Breast epithelium (tissue), 4 donors: ENCODE results near the gene CDC42EP4. TPM values are rescaled to one million over a fixed set of nuclear protein-coding genes. Genes with fewer than 3 reads are reported as not detected.
A peak's percentile ranks its signal among the peaks of the same experiment; 100 is the strongest.

Experiments
- DNase-seq, 2 donors: peaks; one replicate each; pipeline ENCODE4 v3.0.0-alpha.2; 2019; ENCODE audit warnings: low spot score in 2 of 2
- H3K27ac ChIP-seq, 2 donors: fragments of 200-600 bp; sonication (generic) in 1 of 2; one replicate each; pipeline ENCODE4 v1.5.1; 2016 to 2019; ENCODE audit warnings: mild to moderate bottlenecking in 1 of 2
- H3K27me3 ChIP-seq, 2 donors: fragments of 200-600 bp; sonication (generic) in 1 of 2; one replicate each; pipeline versions ENCODE4 v1.5.1 to v1.6.0; 2017 to 2019; ENCODE audit warnings: control low read depth in 1 of 2, mild to moderate bottlenecking in 1 of 2
- H3K36me3 ChIP-seq: fragments of 200-600 bp; one replicate; pipeline ENCODE4 v1.5.1; 2019
- H3K4me1 ChIP-seq, 2 donors: fragments of 200-600 bp; sonication (generic); one replicate each; pipeline ENCODE4 v1.5.1; 2016 to 2019; ENCODE audit warnings: control low read depth in 1 of 2
- H3K4me3 ChIP-seq, 3 donors: fragments of 200-600 bp; sonication (generic); 1 replicate in 2 of 3; 2 replicates in 1 of 3; pipeline ENCODE4 v1.5.1; 2016 to 2019; ENCODE audit warnings: mild to moderate bottlenecking in 3 of 3, moderate library complexity in 2 of 3
- H3K9me3 ChIP-seq, 2 donors: fragments of 200-600 bp; sonication (generic) in 1 of 2; one replicate each; pipeline ENCODE4 v1.5.1; 2016 to 2019; ENCODE audit warnings: control low read depth in 1 of 2
- CTCF ChIP-seq, 3 donors: fragments of 450-650 bp; IDR thresholded peaks; one replicate each; pipeline ENCODE4 v1.5.1; 2016 to 2017; ENCODE audit warnings: antibody characterized with exemption in 3 of 3, mild to moderate bottlenecking in 3 of 3, moderate library complexity in 3 of 3
- POLR2A ChIP-seq: fragments of 450-650 bp; IDR thresholded peaks from one replicate; pipeline ENCODE4 v1.6.1; 2016; ENCODE audit warnings: antibody characterized with exemption, mild to moderate bottlenecking, moderate library complexity
- POLR2AphosphoS5 ChIP-seq, 3 donors: sonication (generic); formaldehyde crosslinking; IDR thresholded peaks; one replicate each; pipeline ENCODE4 v1.6.1; 2017; ENCODE audit warnings: antibody characterized with exemption in 3 of 3
- intact Hi-C: fragments of 100-400 bp; cut with DNase I; formaldehyde crosslinking; loops from one replicate; pipeline ENCODE4 v1.15.1; 2023; ENCODE audit warnings: low total_unique reads
- total RNA-seq, 3 donors: library from RNA; depleted of rRNA; stranded (reverse); fragments of >200 nt; gene quantifications; one replicate each; pipeline ENCODE4 v1.1.0, GENCODE V29; 2016

The CDC42EP4 gene
- total RNA-seq, 3 donors from 2014 or later: 71.0 to 141 (median 112) TPM

GRCh38 chr17:73357981-73358380, 46.2 kb upstream of the CDC42EP4 start:
- Histone ChIP-seq H3K27me3 (no peaks in the 10 kb centered on the region), H3K4me3 (no peak overlapping the region), H3K4me1 (peaks cover 6 to 14% of the 10 kb centered on the region in 2 donors), H3K36me3 (no peaks in the 10 kb centered on the region), H3K27ac (peak overlapping the region in 1 of 2 donors; percentile 79), H3K9me3 (no peaks in the 10 kb centered on the region)
- intact Hi-C loops: no loop called here
- no peak for DNase-seq
- no peak for TF ChIP-seq POLR2A
- TF ChIP-seq POLR2AphosphoS5 (IDR thresholded peaks at IDR 0.05): no peak
- no peak for TF ChIP-seq CTCF (IDR thresholded peaks at IDR 0.05)

GRCh38 chr17:73357318-73357717, 45.5 kb upstream of the CDC42EP4 start:
- intact Hi-C loops: no loop called here
- TF ChIP-seq POLR2AphosphoS5 (IDR thresholded peaks at IDR 0.05) (no peak), POLR2A (no peak), CTCF (IDR thresholded peaks at IDR 0.05) (no peak)
- no peaks in the 10 kb centered on the region for H3K36me3 ChIP-seq
- no peak for DNase-seq
- H3K27ac ChIP-seq: peak overlapping the region in 1 of 2 donors; percentile 79
- H3K4me1 ChIP-seq: peaks cover 6 to 14% of the 10 kb centered on the region in 2 donors
- no peaks in the 10 kb centered on the region for H3K27me3 ChIP-seq
- no peak overlapping the region for H3K4me3 ChIP-seq
- H3K9me3 ChIP-seq: no peaks in the 10 kb centered on the region

DNA sequence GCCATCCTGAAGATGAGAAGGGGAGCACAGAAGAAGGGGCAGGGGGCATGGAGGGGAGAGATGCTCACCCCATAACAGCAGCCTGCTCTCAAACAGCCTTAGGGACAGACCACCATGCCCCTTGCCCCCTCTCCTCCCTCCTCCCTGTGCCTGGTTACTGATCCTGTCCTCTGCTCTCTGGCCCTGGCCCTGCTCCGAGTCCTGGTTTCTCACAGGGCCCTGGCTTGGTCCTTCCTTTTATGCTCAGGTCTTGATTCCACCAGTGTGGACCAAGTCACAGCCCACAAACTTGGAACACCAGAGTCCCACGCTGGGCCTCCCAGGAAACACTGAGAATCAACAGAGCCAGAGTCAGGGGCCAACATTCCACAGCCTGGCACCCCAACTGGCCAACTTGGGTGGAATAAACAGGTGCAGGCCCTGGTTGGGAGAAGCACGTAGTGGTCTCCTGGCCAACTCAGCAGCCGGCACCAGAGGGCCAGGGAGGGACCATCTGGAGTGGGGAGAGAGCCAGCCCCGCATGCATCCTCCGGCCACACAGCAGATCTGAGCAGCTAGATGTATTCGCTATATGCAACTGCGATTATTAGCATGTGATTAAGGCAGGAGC, 44.9 kb upstream of the CDC42EP4 start:
- no peak for TF ChIP-seq POLR2A
- no peak for TF ChIP-seq POLR2AphosphoS5 (IDR thresholded peaks at IDR 0.05)
- no peak for TF ChIP-seq CTCF (IDR thresholded peaks at IDR 0.05)
- no peaks in the 10 kb centered on the region for H3K27me3 ChIP-seq
- no peak overlapping the region for H3K4me3 ChIP-seq
- H3K4me1 ChIP-seq: peaks cover 6 to 14% of the 10 kb centered on the region in 2 donors
- no peak for DNase-seq
- intact Hi-C loops: no loop called here
- H3K9me3 ChIP-seq: no peaks in the 10 kb centered on the region
- peak overlapping the region; percentile 22 to 27 for H3K27ac ChIP-seq
- H3K36me3 ChIP-seq: no peaks in the 10 kb centered on the region

DNA sequence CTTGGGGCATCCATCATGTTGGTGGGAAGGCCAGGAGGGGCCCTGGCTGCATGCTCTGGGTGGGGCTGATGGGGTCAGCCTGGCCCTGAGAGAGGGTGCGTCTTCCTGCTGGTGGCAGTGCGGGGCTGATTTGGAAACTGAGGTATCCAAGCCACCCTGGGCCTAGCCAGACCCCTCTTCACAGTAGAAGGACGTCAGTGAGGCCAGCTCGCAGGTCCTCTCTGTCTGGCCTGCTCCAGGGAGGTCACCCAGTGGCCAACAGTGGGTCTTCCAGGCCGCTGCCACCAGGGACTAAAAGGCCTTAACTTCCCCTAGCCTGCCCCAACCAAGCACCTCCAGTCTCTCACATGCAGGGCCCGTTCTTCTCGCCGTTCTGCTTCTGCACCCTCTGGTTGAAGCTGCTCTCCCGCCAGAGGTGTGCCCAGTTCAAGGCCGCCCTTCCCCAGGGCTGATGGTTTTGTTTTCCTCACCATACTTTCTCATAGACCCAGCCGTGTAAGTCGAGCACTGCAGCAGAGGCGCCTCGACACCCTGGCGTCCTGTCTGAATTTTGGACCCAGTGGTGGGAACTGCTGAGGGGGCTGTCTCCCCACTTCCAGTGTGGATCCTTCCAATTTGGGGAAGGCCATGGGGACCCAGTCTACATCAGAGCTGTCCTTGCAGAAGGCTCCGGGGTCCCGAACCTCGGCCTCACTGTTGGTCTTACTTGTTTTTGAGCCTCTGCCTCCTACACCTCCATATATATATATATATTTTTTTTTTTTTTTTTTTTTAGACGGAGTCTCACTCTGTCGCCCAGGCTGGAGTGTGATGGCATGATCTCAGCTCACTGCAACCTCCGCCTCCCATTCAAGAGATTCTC, 42.9 kb upstream of the CDC42EP4 start:
- H3K9me3 ChIP-seq: no peaks in the 10 kb centered on the region
- peaks cover 0 to 10% of the 10 kb centered on the region in 2 donors for H3K4me1 ChIP-seq
- intact Hi-C loops: no loop called here
- no peak for TF ChIP-seq CTCF (IDR thresholded peaks at IDR 0.05)
- no peak for TF ChIP-seq POLR2A
- no peak for TF ChIP-seq POLR2AphosphoS5 (IDR thresholded peaks at IDR 0.05)
- H3K4me3 ChIP-seq: no peak overlapping the region
- H3K27me3 ChIP-seq: no peaks in the 10 kb centered on the region
- H3K36me3 ChIP-seq: no peaks in the 10 kb centered on the region
- DNase-seq: no peak
- no peak overlapping the region for H3K27ac ChIP-seq

- no peak overlapping the region for H3K27ac ChIP-seq
- H3K9me3 ChIP-seq: no peaks in the 10 kb centered on the region
- DNase-seq: no peak
- H3K4me1 ChIP-seq: peaks cover 0 to 8% of the 10 kb centered on the region in 2 donors
- intact Hi-C loops: no loop called here
- no peaks in the 10 kb centered on the region for H3K27me3 ChIP-seq
- no peak overlapping the region for H3K4me3 ChIP-seq
- H3K36me3 ChIP-seq: no peaks in the 10 kb centered on the region
- TF ChIP-seq CTCF (IDR thresholded peaks at IDR 0.05): no peak
- TF ChIP-seq POLR2AphosphoS5 (IDR thresholded peaks at IDR 0.05): no peak
- no peak for TF ChIP-seq POLR2A
These were observed 40.5 kb upstream of the CDC42EP4 start for GRCh38 chr17:73352261-73352660.
